ENCODE results near the gene ZNF335. TPM values are rescaled to one million over a fixed set of nuclear protein-coding genes. Genes with fewer than 3 reads are reported as not detected.

Gene ZNF335
- total and polyA plus RNA-seq, 2 of the 13 experiments (the other 11 are each of a cell fraction or from before 2014, with no cell fraction given), result 9.7 to 13.7 TPM

DNA sequence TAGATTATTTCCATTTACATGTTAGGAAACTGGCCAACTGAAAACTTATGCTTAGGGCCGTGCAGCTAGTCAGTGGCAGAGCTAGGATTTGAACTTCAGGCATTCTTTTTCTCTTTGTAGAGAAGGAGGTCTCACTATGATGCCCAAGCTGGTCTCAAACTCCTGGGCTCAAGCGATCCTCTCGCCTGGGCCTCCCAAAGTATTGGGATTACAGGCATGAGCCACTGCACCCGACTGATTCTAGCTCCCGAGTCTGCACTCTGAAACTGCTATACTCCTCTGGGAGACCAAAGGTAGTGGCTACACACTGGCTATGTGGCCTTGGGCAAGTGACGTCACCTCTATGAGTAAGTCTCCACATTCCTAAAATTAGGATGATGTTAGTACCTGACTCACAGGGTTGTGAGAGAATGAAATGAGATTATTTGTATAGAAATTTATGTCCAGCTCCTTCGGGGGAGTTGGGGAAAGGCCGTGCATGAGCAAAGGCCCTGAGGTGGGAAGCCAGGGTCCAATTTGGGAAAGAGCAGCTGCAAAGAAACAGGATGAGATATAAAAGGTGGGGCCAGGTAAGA, 66.4 kb downstream of the ZNF335 start (continued):
- TF ChIP-seq, protein P1, sequence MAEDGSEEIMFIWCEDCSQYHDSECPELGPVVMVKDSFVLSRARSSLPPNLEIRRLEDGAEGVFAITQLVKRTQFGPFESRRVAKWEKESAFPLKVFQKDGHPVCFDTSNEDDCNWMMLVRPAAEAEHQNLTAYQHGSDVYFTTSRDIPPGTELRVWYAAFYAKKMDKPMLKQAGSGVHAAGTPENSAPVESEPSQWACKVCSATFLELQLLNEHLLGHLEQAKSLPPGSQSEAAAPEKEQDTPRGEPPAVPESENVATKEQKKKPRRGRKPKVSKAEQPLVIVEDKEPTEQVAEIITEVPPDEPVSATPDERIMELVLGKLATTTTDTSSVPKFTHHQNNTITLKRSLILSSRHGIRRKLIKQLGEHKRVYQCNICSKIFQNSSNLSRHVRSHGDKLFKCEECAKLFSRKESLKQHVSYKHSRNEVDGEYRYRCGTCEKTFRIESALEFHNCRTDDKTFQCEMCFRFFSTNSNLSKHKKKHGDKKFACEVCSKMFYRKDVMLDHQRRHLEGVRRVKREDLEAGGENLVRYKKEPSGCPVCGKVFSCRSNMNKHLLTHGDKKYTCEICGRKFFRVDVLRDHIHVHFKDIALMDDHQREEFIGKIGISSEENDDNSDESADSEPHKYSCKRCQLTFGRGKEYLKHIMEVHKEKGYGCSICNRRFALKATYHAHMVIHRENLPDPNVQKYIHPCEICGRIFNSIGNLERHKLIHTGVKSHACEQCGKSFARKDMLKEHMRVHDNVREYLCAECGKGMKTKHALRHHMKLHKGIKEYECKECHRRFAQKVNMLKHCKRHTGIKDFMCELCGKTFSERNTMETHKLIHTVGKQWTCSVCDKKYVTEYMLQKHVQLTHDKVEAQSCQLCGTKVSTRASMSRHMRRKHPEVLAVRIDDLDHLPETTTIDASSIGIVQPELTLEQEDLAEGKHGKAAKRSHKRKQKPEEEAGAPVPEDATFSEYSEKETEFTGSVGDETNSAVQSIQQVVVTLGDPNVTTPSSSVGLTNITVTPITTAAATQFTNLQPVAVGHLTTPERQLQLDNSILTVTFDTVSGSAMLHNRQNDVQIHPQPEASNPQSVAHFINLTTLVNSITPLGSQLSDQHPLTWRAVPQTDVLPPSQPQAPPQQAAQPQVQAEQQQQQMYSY (CRISPR knock-in tag; IDR thresholded peaks at IDR 0.05), result no peak
- TF ChIP-seq ZNF747 (CRISPR knock-in tag; IDR thresholded peaks at IDR 0.05; ENCODE audit: borderline replicate concordance) (no peak), SIX4 (CRISPR knock-in tag; IDR thresholded peaks at IDR 0.05) (no peak), ZBTB1 (CRISPR knock-in tag; IDR thresholded peaks at IDR 0.05; ENCODE audit: borderline replicate concordance) (no peak), ZNF136 (CRISPR knock-in tag; IDR thresholded peaks at IDR 0.05; ENCODE audit: low read depth) (no peak), RFX1 (IDR thresholded peaks at IDR 0.05) (no peak), CBFB (CRISPR knock-in tag; IDR thresholded peaks at IDR 0.05) (no peak), CBX5 (CRISPR knock-in tag; IDR thresholded peaks at IDR 0.05; ENCODE audit: borderline replicate concordance) (no peak), REXO4 (CRISPR knock-in tag; IDR thresholded peaks at IDR 0.05; ENCODE audit: borderline replicate concordance) (no peak), SUZ12 (IDR thresholded peaks at IDR 0.05; ENCODE audit: low read depth, low read length) (no peak), CENPX (CRISPR knock-in tag; IDR thresholded peaks at IDR 0.05) (no peak), ZMYM4 (CRISPR knock-in tag; IDR thresholded peaks at IDR 0.05) (no peak), ZNF20 (CRISPR knock-in tag; IDR thresholded peaks at IDR 0.05) (no peak), HOXD1 (CRISPR knock-in tag; IDR thresholded peaks at IDR 0.05) (no peak), ZNF232 (CRISPR knock-in tag; IDR thresholded peaks at IDR 0.05; ENCODE audit: borderline replicate concordance) (no peak), HOXA9 (CRISPR knock-in tag; IDR thresholded peaks at IDR 0.05; ENCODE audit: borderline replicate concordance) (no peak), ZNF773 (CRISPR knock-in tag; IDR thresholded peaks at IDR 0.05; ENCODE audit: borderline replicate concordance) (no peak), ZNF382 (CRISPR knock-in tag; IDR thresholded peaks at IDR 0.05; ENCODE audit: borderline replicate concordance) (no peak), HES4 (CRISPR knock-in tag; IDR thresholded peaks at IDR 0.05; ENCODE audit: borderline replicate concordance) (no peak)
- TF ChIP-seq, protein P2, sequence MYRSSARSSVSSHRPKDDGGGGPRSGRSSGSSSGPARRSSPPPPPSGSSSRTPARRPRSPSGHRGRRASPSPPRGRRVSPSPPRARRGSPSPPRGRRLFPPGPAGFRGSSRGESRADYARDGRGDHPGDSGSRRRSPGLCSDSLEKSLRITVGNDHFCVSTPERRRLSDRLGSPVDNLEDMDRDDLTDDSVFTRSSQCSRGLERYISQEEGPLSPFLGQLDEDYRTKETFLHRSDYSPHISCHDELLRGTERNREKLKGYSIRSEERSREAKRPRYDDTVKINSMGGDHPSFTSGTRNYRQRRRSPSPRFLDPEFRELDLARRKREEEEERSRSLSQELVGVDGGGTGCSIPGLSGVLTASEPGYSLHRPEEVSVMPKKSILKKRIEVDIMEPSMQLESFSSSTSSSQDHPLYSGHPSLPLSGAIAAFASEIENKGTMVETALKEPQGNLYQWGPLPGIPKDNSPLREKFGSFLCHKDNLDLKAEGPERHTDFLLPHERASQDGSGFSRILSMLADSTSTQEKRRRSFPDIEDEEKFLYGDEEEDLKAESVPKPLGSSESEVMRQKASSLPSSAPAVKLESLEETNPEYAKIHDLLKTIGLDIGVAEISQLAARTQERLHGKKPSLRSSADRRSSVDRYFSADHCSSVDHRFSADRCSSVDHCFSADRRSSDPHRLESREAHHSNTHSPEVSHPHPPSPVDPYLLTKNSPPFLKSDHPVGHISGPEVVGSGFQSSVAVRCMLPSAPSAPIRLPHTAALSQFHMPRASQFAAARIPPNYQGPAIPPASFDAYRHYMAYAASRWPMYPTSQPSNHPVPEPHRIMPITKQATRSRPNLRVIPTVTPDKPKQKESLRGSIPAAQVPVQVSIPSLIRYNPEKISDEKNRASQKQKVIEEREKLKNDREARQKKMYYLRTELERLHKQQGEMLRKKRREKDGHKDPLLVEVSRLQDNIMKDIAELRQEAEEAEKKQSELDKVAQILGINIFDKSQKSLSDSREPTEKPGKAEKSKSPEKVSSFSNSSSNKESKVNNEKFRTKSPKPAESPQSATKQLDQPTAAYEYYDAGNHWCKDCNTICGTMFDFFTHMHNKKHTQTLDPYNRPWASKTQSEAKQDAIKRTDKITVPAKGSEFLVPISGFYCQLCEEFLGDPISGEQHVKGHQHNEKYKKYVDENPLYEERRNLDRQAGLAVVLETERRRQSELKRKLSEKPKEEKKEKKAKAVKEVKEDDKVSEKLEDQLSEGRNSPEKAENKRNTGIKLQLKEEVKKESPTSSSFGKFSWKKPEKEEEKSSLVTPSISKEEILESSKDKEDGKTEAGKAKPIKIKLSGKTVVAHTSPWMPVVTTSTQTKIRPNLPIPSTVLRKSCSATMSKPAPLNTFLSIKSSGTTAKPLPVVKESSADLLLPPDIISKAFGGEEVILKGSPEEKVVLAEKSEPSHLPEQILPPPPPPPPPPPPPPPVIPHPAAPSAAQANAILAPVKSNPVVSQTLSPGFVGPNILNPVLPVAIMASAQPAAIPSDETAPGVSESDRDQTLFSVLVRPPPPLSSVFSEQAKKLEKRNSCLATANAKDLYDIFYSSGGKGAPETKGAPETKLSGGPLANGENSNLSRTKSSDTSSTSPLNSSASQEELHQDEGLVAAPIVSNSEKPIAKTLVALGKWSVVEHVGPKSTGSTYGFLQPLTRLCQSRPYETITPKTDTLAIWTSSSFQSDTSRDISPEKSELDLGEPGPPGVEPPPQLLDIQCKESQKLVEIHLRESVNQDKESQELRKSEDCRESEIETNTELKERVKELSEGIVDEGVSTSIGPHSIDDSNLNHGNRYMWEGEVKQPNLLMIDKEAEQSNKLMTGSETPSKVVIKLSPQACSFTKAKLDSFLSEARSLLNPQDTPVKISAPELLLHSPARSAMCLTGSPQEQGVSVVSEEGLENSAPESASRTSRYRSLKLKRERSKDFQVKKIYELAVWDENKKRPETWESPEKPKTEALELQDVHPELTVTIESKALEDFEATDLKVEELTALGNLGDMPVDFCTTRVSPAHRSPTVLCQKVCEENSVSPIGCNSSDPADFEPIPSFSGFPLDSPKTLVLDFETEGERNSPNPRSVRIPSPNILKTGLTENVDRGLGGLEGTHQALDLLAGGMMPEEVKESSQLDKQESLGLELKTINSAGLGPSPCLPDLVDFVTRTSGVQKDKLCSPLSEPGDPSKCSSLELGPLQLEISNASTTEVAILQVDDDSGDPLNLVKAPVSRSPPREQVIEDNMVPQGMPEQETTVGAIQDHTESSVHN (CRISPR knock-in tag; IDR thresholded peaks at IDR 0.05), result no peak

Data from HepG2 (cell line).